GM12892 (cell line): Measurements from ENCODE around the gene GLRX3. TPM values are rescaled to one million over a fixed set of nuclear protein-coding genes. Genes with fewer than 3 reads are reported as not detected.
"Not testable (repeated sequence)": the region's sequence is repeated elsewhere in the genome, so short reads cannot be mapped to it uniquely, and the experiment has no call there.

Source experiments
- DNase-seq: peaks from one replicate; pipeline ENCODE4 v3.0.0; 2011; ENCODE audit not compliant: insufficient read length
- FAIRE-seq: peaks from 2 replicates; lab custom pipeline; 2011; peaks lifted over from hg19 to GRCh38; lab: Jason Lieb, UNC
- POLR2A ChIP-seq: IDR thresholded peaks from 2 replicates; pipeline ENCODE4 v1.6.1; 2011; ENCODE audit warnings: low read depth, low read length, control low read depth
- POLR2AphosphoS5 ChIP-seq: IDR thresholded peaks from 2 replicates; pipeline ENCODE4 v1.6.1; 2011; ENCODE audit warnings: low read depth, low read length, control low read depth
- TAF1 ChIP-seq: IDR thresholded peaks from 2 replicates; pipeline ENCODE4 v1.6.1; 2011; ENCODE audit warnings: low read depth, mild to moderate bottlenecking, control low read depth, low read length, borderline replicate concordance
- polyA plus RNA-seq: library from polyadenylated mRNA; unstranded; fragments of >200 nt; gene quantifications from one replicate; pipeline ENCODE4 v1.2.1, GENCODE V29; 2012; ENCODE audit warnings: missing spikeins, inconsistent platforms; ENCODE audit not compliant: missing spikeins

GLRX3 gene
- polyA plus RNA-seq: 131 TPM

GRCh38 chr10:130136226-130137089, at the start of gene GLRX3:
Gene GLRX3, plus strand, starts transcription at chr10:130136391. Its CDS starts 30 bp downstream, at chr10:130136421.
- TF ChIP-seq TAF1 (peak; percentile 93), POLR2A (peak; percentile 69; the same call in 1 of the 2 replicates), POLR2AphosphoS5 (no peak)
- FAIRE-seq (peak; percentile 96), DNase-seq (peak; percentile 91)

- not testable (repeated sequence) for DNase-seq, FAIRE-seq
Measured at GRCh38 chr10:130090565-130090964, 45.6 kb upstream of the GLRX3 start.

GRCh38 chr10:130099344-130099743, 36.8 kb upstream of the GLRX3 start:
- FAIRE-seq: no peak
- TF ChIP-seq TAF1 (no peak), POLR2AphosphoS5 (no peak), POLR2A (no peak)
- DNase-seq: no peak

- FAIRE-seq (no peak), DNase-seq (no peak)
- TF ChIP-seq POLR2A: no peak
- no peak for TF ChIP-seq POLR2AphosphoS5
- no peak for TF ChIP-seq TAF1
Measured at GRCh38 chr10:130105724-130106123, 30.5 kb upstream of the GLRX3 start.

GRCh38 chr10:130108146-130108545, 28.0 kb upstream of the GLRX3 start:
- not testable (repeated sequence) for FAIRE-seq, DNase-seq

GRCh38 chr10:130108934-130109604, 27.1 kb upstream of the GLRX3 start:
- FAIRE-seq (peak; percentile 40), DNase-seq (no peak)
- TF ChIP-seq POLR2A (no peak), POLR2AphosphoS5 (no peak), TAF1 (no peak)

GRCh38 chr10:130109796-130110245, 26.4 kb upstream of the GLRX3 start:
- no peak for TF ChIP-seq POLR2AphosphoS5
- no peak for TF ChIP-seq POLR2A
- TF ChIP-seq TAF1: no peak
- FAIRE-seq (peak; percentile 71), DNase-seq (no peak)

- DNase-seq (peak; percentile 76), FAIRE-seq (peak; percentile 81)
- TF ChIP-seq TAF1 (peak; percentile 54), POLR2AphosphoS5 (peak; percentile 90), POLR2A (peak; percentile 90)
Measured at GRCh38 chr10:130110246-130111112, 25.7 kb upstream of the GLRX3 start, which contains the start of gene C10orf143. Gene C10orf143, minus strand, starts transcription at chr10:130110830. Its CDS starts 58 bp downstream, at chr10:130110772.

- TF ChIP-seq POLR2AphosphoS5 (no peak), POLR2A (peak; percentile 69), TAF1 (peak; percentile 63)
- FAIRE-seq (peak; percentile 95), DNase-seq (peak; percentile 84)
Measured at GRCh38 chr10:130111113-130111851, 24.9 kb upstream of the GLRX3 start.

- FAIRE-seq (no peak), DNase-seq (no peak)
- no peak for TF ChIP-seq TAF1
- no peak for TF ChIP-seq POLR2AphosphoS5
- TF ChIP-seq POLR2A: no peak
Measured at GRCh38 chr10:130111852-130112180, 24.4 kb upstream of the GLRX3 start.

GRCh38 chr10:130112821-130113220, 23.4 kb upstream of the GLRX3 start:
- no peak for TF ChIP-seq TAF1
- no peak for TF ChIP-seq POLR2AphosphoS5
- no peak for TF ChIP-seq POLR2A
- FAIRE-seq: no peak
- DNase-seq: no peak

GRCh38 chr10:130116942-130117341, 19.2 kb upstream of the GLRX3 start:
- not testable (repeated sequence) for DNase-seq, FAIRE-seq

- not testable (repeated sequence) for DNase-seq, FAIRE-seq
Measured at GRCh38 chr10:130117535-130117934, 18.7 kb upstream of the GLRX3 start.
